Activated T-cell treated with anti-CD3 and anti-CD28 coated beads, Interleukin-2, amount 50 U/mL, for 4 hours (primary cell): ENCODE results near the gene IPO5. TPM values are rescaled to one million over a fixed set of nuclear protein-coding genes. Genes with fewer than 3 reads are reported as not detected.
"Not testable (repeated sequence)": the region's sequence is repeated elsewhere in the genome, so short reads cannot be mapped to it uniquely, and the experiment has no call there.

Experiments
- ATAC-seq, 2 donors: fragments of 200-7000 bp; cut with Tn5 transposase; one replicate each; pipeline ENCODE4 v1.10.0; 2021
- DNase-seq: peaks from one replicate; pipeline ENCODE4 v3.0.0-alpha.2; 2020
- H3K27me3 Mint-ChIP-seq: one replicate; pipeline ENCODE4 v1.8.0; 2021; ENCODE audit warnings: low read depth, mixed read lengths
- H3K36me3 Mint-ChIP-seq: one replicate; pipeline ENCODE4 v1.8.0; 2022; ENCODE audit warnings: mixed read lengths; ENCODE audit not compliant: insufficient read depth
- H3K4me1 Mint-ChIP-seq: one replicate; pipeline ENCODE4 v1.8.0; 2021; ENCODE audit warnings: low read depth, mixed read lengths
- H3K4me3 Mint-ChIP-seq: one replicate; pipeline ENCODE4 v1.8.0; 2021; ENCODE audit warnings: mild to moderate bottlenecking, moderate library complexity, mixed read lengths
- H3K9me3 Mint-ChIP-seq: one replicate; pipeline ENCODE4 v1.8.0; 2021; ENCODE audit warnings: mixed read lengths
- total RNA-seq, 3 donors: library from RNA; stranded (reverse); gene quantifications; one replicate each; pipeline ENCODE4 v1.2.1, GENCODE V29; 2021

IPO5 gene
- total RNA-seq, 3 donors from 2014 or later, result 240 to 279 (median 251) TPM

- H3K9me3 Mint-ChIP-seq, result no peaks in the 10 kb centered on the region
- H3K4me1 Mint-ChIP-seq, result no peaks in the 10 kb centered on the region
- no peak for DNase-seq
These were observed 59.8 kb downstream of the IPO5 start for GRCh38 chr13:98013241-98013640.

GRCh38 chr13:98014766-98015165 lies 61.3 kb downstream of the IPO5 start:
- Mint-ChIP-seq H3K27me3 (no peaks in the 10 kb centered on the region), H3K36me3 (peaks cover 42% of the 10 kb centered on the region), H3K4me1 (no peaks in the 10 kb centered on the region), H3K4me3 (no peak overlapping the region), H3K9me3 (no peaks in the 10 kb centered on the region)
- ATAC-seq (no peak), DNase-seq (no peak)

More at GRCh38 chr13:98013241-98013640, 59.8 kb downstream of the IPO5 start:
- no peak for ATAC-seq
- peaks cover 43% of the 10 kb centered on the region for H3K36me3 Mint-ChIP-seq
- no peak overlapping the region for H3K4me3 Mint-ChIP-seq
- no peaks in the 10 kb centered on the region for H3K27me3 Mint-ChIP-seq

- DNase-seq, result no peak
- H3K4me1 Mint-ChIP-seq, result no peaks in the 10 kb centered on the region
These were observed 64.8 kb downstream of the IPO5 start for GRCh38 chr13:98018293-98018692.

GRCh38 chr13:98019186-98019585 lies 65.7 kb downstream of the IPO5 start:
- H3K27me3 Mint-ChIP-seq, result no peaks in the 10 kb centered on the region
- H3K4me3 Mint-ChIP-seq, result no peak overlapping the region
- DNase-seq (no peak), ATAC-seq (no peak)
- no peaks in the 10 kb centered on the region for H3K4me1 Mint-ChIP-seq
- no peaks in the 10 kb centered on the region for H3K9me3 Mint-ChIP-seq
- H3K36me3 Mint-ChIP-seq, result peaks cover 48% of the 10 kb centered on the region

More at GRCh38 chr13:98018293-98018692, 64.8 kb downstream of the IPO5 start:
- no peak for ATAC-seq
- no peaks in the 10 kb centered on the region for H3K27me3 Mint-ChIP-seq
- no peaks in the 10 kb centered on the region for H3K9me3 Mint-ChIP-seq
- H3K4me3 Mint-ChIP-seq, result no peak overlapping the region
- peaks cover 49% of the 10 kb centered on the region for H3K36me3 Mint-ChIP-seq

GRCh38 chr13:98020271-98020670 lies 66.8 kb downstream of the IPO5 start:
- ATAC-seq, result no peak
- Mint-ChIP-seq H3K36me3 (peaks cover 44% of the 10 kb centered on the region), H3K4me3 (no peak overlapping the region), H3K9me3 (no peaks in the 10 kb centered on the region), H3K4me1 (no peaks in the 10 kb centered on the region), H3K27me3 (no peaks in the 10 kb centered on the region)
- no peak for DNase-seq

- no peaks in the 10 kb centered on the region for H3K9me3 Mint-ChIP-seq
- H3K27me3 Mint-ChIP-seq, result no peaks in the 10 kb centered on the region
- DNase-seq, result no peak
- H3K36me3 Mint-ChIP-seq, result peaks cover 40% of the 10 kb centered on the region
- H3K4me3 Mint-ChIP-seq, result no peak overlapping the region
- H3K4me1 Mint-ChIP-seq, result no peaks in the 10 kb centered on the region
- no peak for ATAC-seq
These were observed 68.7 kb downstream of the IPO5 start for GRCh38 chr13:98022210-98022609.

GRCh38 chr13:98025480-98026025 lies 72.1 kb downstream of the IPO5 start:
- Mint-ChIP-seq H3K4me1 (no peaks in the 10 kb centered on the region), H3K36me3 (peaks cover 22% of the 10 kb centered on the region), H3K27me3 (no peaks in the 10 kb centered on the region), H3K4me3 (no peak overlapping the region), H3K9me3 (no peaks in the 10 kb centered on the region)
- ATAC-seq, result no peak
- no peak for DNase-seq

GRCh38 chr13:98026457-98026857 lies 73.0 kb downstream of the IPO5 start:
- no peaks in the 10 kb centered on the region for H3K27me3 Mint-ChIP-seq
- peaks cover 18% of the 10 kb centered on the region for H3K36me3 Mint-ChIP-seq
- H3K9me3 Mint-ChIP-seq, result no peaks in the 10 kb centered on the region
- no peaks in the 10 kb centered on the region for H3K4me1 Mint-ChIP-seq
- DNase-seq, result no peak
- ATAC-seq, result no peak
- H3K4me3 Mint-ChIP-seq, result no peak overlapping the region

- DNase-seq (no peak), ATAC-seq (no peak)
- Mint-ChIP-seq H3K27me3 (peaks cover 2% of the 10 kb centered on the region), H3K36me3 (no peaks in the 10 kb centered on the region), H3K4me3 (no peak overlapping the region), H3K4me1 (no peaks in the 10 kb centered on the region), H3K9me3 (no peaks in the 10 kb centered on the region)
These were observed 78.7 kb downstream of the IPO5 start for GRCh38 chr13:98032168-98032567.

GRCh38 chr13:98033277-98034247 lies 80.1 kb downstream of the IPO5 start:
- ATAC-seq (no peak), DNase-seq (no peak)
- H3K27me3 Mint-ChIP-seq, result peaks cover 2% of the 10 kb centered on the region
- H3K4me3 Mint-ChIP-seq, result no peak overlapping the region
- no peaks in the 10 kb centered on the region for H3K4me1 Mint-ChIP-seq
- no peaks in the 10 kb centered on the region for H3K9me3 Mint-ChIP-seq
- H3K36me3 Mint-ChIP-seq, result no peaks in the 10 kb centered on the region

- H3K27me3 Mint-ChIP-seq, result peaks cover 2% of the 10 kb centered on the region
- no peaks in the 10 kb centered on the region for H3K36me3 Mint-ChIP-seq
- no peak for ATAC-seq
These were observed 81.9 kb downstream of the IPO5 start for GRCh38 chr13:98035373-98035772.

GRCh38 chr13:98036564-98037302 lies 83.3 kb downstream of the IPO5 start:
- ATAC-seq, result not testable (repeated sequence)

More at GRCh38 chr13:98035373-98035772, 81.9 kb downstream of the IPO5 start:
- no peak for DNase-seq
- Mint-ChIP-seq H3K9me3 (no peaks in the 10 kb centered on the region), H3K4me3 (no peak overlapping the region), H3K4me1 (no peaks in the 10 kb centered on the region)

GRCh38 chr13:98039261-98039660 lies 85.8 kb downstream of the IPO5 start:
- H3K9me3 Mint-ChIP-seq, result no peaks in the 10 kb centered on the region
- H3K4me1 Mint-ChIP-seq, result no peaks in the 10 kb centered on the region
- ATAC-seq, result no peak

More at GRCh38 chr13:98036564-98037302, 83.3 kb downstream of the IPO5 start:
- not testable (repeated sequence) for H3K4me1 Mint-ChIP-seq, H3K36me3 Mint-ChIP-seq, H3K27me3 Mint-ChIP-seq, H3K9me3 Mint-ChIP-seq, H3K4me3 Mint-ChIP-seq, DNase-seq

GRCh38 chr13:98039964-98040363 lies 86.5 kb downstream of the IPO5 start:
- Mint-ChIP-seq H3K27me3 (no peaks in the 10 kb centered on the region), H3K4me3 (no peak overlapping the region), H3K9me3 (no peaks in the 10 kb centered on the region), H3K36me3 (no peaks in the 10 kb centered on the region), H3K4me1 (no peaks in the 10 kb centered on the region)
- no peak for DNase-seq
- no peak for ATAC-seq

More at GRCh38 chr13:98039261-98039660, 85.8 kb downstream of the IPO5 start:
- Mint-ChIP-seq H3K4me3 (no peak overlapping the region), H3K36me3 (no peaks in the 10 kb centered on the region), H3K27me3 (peaks cover 2% of the 10 kb centered on the region)
- no peak for DNase-seq
